ENCODE data around the gene COL4A1. TPM values are rescaled to one million over a fixed set of nuclear protein-coding genes. Genes with fewer than 3 reads are reported as not detected.

COL4A1 gene
- total and polyA plus RNA-seq, 12 donors, result 83.3 to 342 (median 147) TPM

- intact Hi-C loops (cut with DNase I), result loop anchor here in 1 of 10 donors (2.0 kb wide), 1 partner anchor 32 kb away; the partner anchor contains the start of genes COL4A1 and COL4A2
- WGBS, 2 donors, result 9 to 14% methylated on average over 13 of the region's 13 CpGs
- ATAC-seq (peak; percentile 25 to 67 (median 44)), DNase-seq (peak; percentile 59 to 70)
- no peak for TF ChIP-seq CTCF (IDR thresholded peaks at IDR 0.05)
- peaks cover 0 to 18% (median 0%) of the 10 kb centered on the region in 9 donors for H3K36me3 ChIP-seq
- peaks cover 0 to 7% (median 0%) of the 10 kb centered on the region in 7 donors for H3K27me3 ChIP-seq
- H3K9me3 ChIP-seq, result no peaks in the 10 kb centered on the region
- peaks cover 28 to 100% (median 79%) of the 10 kb centered on the region in 9 donors for H3K4me1 ChIP-seq
- H3K27ac ChIP-seq, result peak overlapping the region; percentile 28 to 96 (median 84)
- H3K4me3 ChIP-seq, result no peak overlapping the region
Observed at GRCh38 chr13:110338441-110339101, 31.6 kb upstream of the COL4A1 start.

GRCh38 chr13:110337247-110337646 lies 30.3 kb upstream of the COL4A1 start:
- intact Hi-C loops (cut with DNase I), result no loop called here
- Histone ChIP-seq H3K4me1 (peaks cover 31 to 100% (median 85%) of the 10 kb centered on the region in 9 donors), H3K36me3 (peaks cover 0 to 29% (median 0%) of the 10 kb centered on the region in 9 donors), H3K9me3 (no peaks in the 10 kb centered on the region), H3K27ac (peak overlapping the region; percentile 6 to 96 (median 84)), H3K4me3 (no peak overlapping the region), H3K27me3 (peaks cover 0 to 7% (median 0%) of the 10 kb centered on the region in 7 donors)
- no peak for TF ChIP-seq CTCF (IDR thresholded peaks at IDR 0.05)
- ATAC-seq (peak in 2 of 8 donors; percentile 2 to 35), DNase-seq (no peak)
- 35 to 42% methylated on average over 7 of the region's 7 CpGs for WGBS, 2 donors

GRCh38 chr13:110336681-110337080 lies 29.7 kb upstream of the COL4A1 start:
- no peak for TF ChIP-seq CTCF (IDR thresholded peaks at IDR 0.05)
- no peak for DNase-seq
- peaks cover 28 to 99% (median 85%) of the 10 kb centered on the region in 9 donors for H3K4me1 ChIP-seq

GRCh38 chr13:110336108-110336507 lies 29.2 kb upstream of the COL4A1 start:
- H3K36me3 ChIP-seq, result peaks cover 0 to 37% (median 0%) of the 10 kb centered on the region in 9 donors
- peak overlapping the region in 7 of 10 donors; percentile 67 to 96 (median 90) for H3K27ac ChIP-seq
- 88 to 92% methylated on average over 9 of the region's 9 CpGs for WGBS, 2 donors
- H3K4me3 ChIP-seq, result no peak overlapping the region
- H3K27me3 ChIP-seq, result peaks cover 0 to 7% (median 0%) of the 10 kb centered on the region in 7 donors
- intact Hi-C loops (cut with DNase I), result no loop called here
- no peak for DNase-seq
- TF ChIP-seq CTCF (IDR thresholded peaks at IDR 0.05), result no peak
- H3K9me3 ChIP-seq, result no peaks in the 10 kb centered on the region
- no peak for ATAC-seq
- H3K4me1 ChIP-seq, result peaks cover 25 to 99% (median 83%) of the 10 kb centered on the region in 9 donors

More at GRCh38 chr13:110336681-110337080, 29.7 kb upstream of the COL4A1 start:
- 39 to 45% methylated on average over 5 of the region's 5 CpGs for WGBS, 2 donors
- no peak overlapping the region for H3K4me3 ChIP-seq
- peak overlapping the region in 8 of 10 donors; percentile 67 to 96 (median 90) for H3K27ac ChIP-seq
- peaks cover 0 to 7% (median 0%) of the 10 kb centered on the region in 7 donors for H3K27me3 ChIP-seq
- H3K9me3 ChIP-seq, result no peaks in the 10 kb centered on the region
- ATAC-seq, result peak in 1 of 8 donors; percentile 21
- peaks cover 0 to 31% (median 0%) of the 10 kb centered on the region in 9 donors for H3K36me3 ChIP-seq
- intact Hi-C loops (cut with DNase I), result no loop called here
